Suppressor macrophage treated with lipopolysaccharide for 1 hour (primary cell): ENCODE data around the gene GLYR1.

Experiments used
- DNase-seq, 3 donors: peaks; one replicate each; pipeline ENCODE4 v3.0.0-alpha.2; 2020 to 2022

GLYR1 gene

DNA sequence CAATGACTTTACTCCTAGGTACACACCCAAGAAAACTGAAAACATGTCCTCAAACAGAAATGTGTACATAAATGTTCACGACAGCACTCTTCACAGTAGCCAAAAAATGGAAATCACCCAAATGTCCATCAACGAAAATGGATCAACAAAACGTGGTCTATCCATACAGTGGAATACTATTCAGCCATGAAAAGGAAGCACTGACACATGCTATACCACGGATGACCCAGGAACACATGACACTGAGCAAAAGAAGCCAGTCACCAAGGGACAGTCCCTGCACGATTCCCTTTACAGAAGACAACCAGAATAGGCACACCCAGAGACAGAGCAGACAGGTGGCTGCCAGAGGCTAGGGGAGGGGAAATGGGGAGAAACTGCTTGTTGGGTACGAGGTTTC, 91.4 kb downstream of the GLYR1 start:
- no peak for DNase-seq

DNA sequence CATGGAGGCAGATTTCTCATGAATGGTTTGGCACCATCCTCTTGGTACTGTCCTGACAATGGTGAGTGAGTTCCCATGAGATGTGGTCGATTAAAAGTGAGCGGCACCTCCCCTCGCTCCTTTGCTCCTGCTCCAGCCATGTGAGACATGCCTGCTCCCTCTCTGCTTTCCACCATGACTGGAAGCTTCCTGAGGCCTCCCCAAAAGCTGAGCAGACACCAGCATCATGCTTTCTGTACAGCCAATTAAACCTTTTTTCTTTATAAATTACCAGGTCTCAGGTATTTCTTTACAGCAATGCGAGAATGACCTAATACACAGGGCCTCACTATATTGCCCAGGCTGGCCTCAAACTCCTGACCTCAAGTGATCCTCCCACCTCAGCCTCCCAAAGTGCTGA, 92.2 kb downstream of the GLYR1 start:
- DNase-seq = no peak

- no peak for DNase-seq
These were observed 93.9 kb downstream of the GLYR1 start for GRCh38 chr16:4753227-4753626.
